HepG2 (cell line): Measurements from ENCODE around the gene ZBTB22. TPM values are rescaled to one million over a fixed set of nuclear protein-coding genes. Genes with fewer than 3 reads are reported as not detected.

ENCODE experiments used
- MAFF ChIP-seq: IDR thresholded peaks from 2 replicates; pipeline ENCODE4 v1.6.1; 2011; ENCODE audit warnings: low read depth, low read length, improper control_type of control experiment
- NCOR1 ChIP-seq: fragments of 200-600 bp; sonication (generic); IDR thresholded peaks from 2 replicates; pipeline ENCODE4 v1.7.0; 2017; ENCODE audit warnings: antibody characterized with exemption, low read length, borderline replicate concordance
- RBFOX2 ChIP-seq: fragments of 200-400 bp; formaldehyde crosslinking; IDR thresholded peaks from 2 replicates; pipeline ENCODE4 v1.6.1; 2017; ENCODE audit warnings: low read depth, mild to moderate bottlenecking, low read length
- RXRA ChIP-seq: sonication (generic); formaldehyde crosslinking; IDR thresholded peaks from 2 replicates; pipeline ENCODE4 v1.5.1; 2020; ENCODE audit warnings: missing genetic modification reagents
- SAP130 ChIP-seq: IDR thresholded peaks from 2 replicates; pipeline ENCODE4 v1.6.1; 2016; ENCODE audit warnings: low read depth
- SIX1 ChIP-seq: sonication (generic); formaldehyde crosslinking; IDR thresholded peaks from 2 replicates; pipeline ENCODE4 v1.4.0; 2020; ENCODE audit warnings: missing genetic modification reagents, borderline replicate concordance
- ZNF232 ChIP-seq: sonication (generic); formaldehyde crosslinking; IDR thresholded peaks from 2 replicates; pipeline ENCODE4 v1.4.0; 2020; ENCODE audit warnings: missing genetic modification reagents, borderline replicate concordance
- ZNF350 ChIP-seq: sonication (generic); formaldehyde crosslinking; IDR thresholded peaks from 2 replicates; pipeline ENCODE4 v1.4.0; 2020; ENCODE audit warnings: mild to moderate bottlenecking, low read depth, missing genetic modification reagents, borderline replicate concordance
- ZNF772 ChIP-seq: sonication (generic); formaldehyde crosslinking; IDR thresholded peaks from 2 replicates; pipeline ENCODE4 v1.5.0; 2020; ENCODE audit warnings: mild to moderate bottlenecking, missing genetic modification reagents
- ZSCAN29 ChIP-seq: sonication (generic); formaldehyde crosslinking; conservative IDR thresholded peaks from 2 replicates; pipeline ENCODE4 v1.4.0; 2020; ENCODE audit warnings: mild to moderate bottlenecking, missing genetic modification reagents
- polyA plus RNA-seq, 8 experiments: library from polyadenylated mRNA; depleted of rRNA in 3 of 8; stranded (reverse) in 7 of 8; unstranded in 1 of 8; fragments of >200 nt; fragmentation: Illumina TruSeq in 4 of 8; extraction: Trizol in 4 of 8; gene quantifications; 2 replicates each; pipeline versions ENCODE4 v1.2.1 to v1.2.3, GENCODE V29; 2011 to 2016; ENCODE audit warnings: low read depth in 4 of 8, missing spikeins in 1 of 8, mixed read lengths in 1 of 8; ENCODE audit not compliant: insufficient read depth in 1 of 8
- total RNA-seq, 5 experiments: library from RNA; depleted of rRNA; stranded (reverse); fragments of >200 nt; fragmentation: Illumina TruSeq; extraction: Trizol; gene quantifications; 2 replicates each; pipeline ENCODE4 v1.2.3, GENCODE V29; 2016; ENCODE audit warnings: low read depth in 1 of 5
- TF ChIP-seq, protein P1 (sequence below): sonication (generic); formaldehyde crosslinking; IDR thresholded peaks from 2 replicates; pipeline ENCODE4 v1.5.0; 2020; ENCODE audit warnings: mild to moderate bottlenecking, missing genetic modification reagents
- TF ChIP-seq, protein P2 (sequence below): sonication (generic); formaldehyde crosslinking; IDR thresholded peaks from 2 replicates; pipeline ENCODE4 v1.5.0; 2020; ENCODE audit warnings: mild to moderate bottlenecking, missing genetic modification reagents
- TF ChIP-seq, protein P3 (sequence below): sonication (generic); formaldehyde crosslinking; IDR thresholded peaks from 2 replicates; pipeline ENCODE4 v1.4.0; 2020; ENCODE audit warnings: mild to moderate bottlenecking, missing genetic modification reagents
- TF ChIP-seq, protein P4 (sequence below): sonication (generic); formaldehyde crosslinking; IDR thresholded peaks from 2 replicates; pipeline ENCODE4 v1.4.0; 2020; ENCODE audit warnings: low read depth, missing genetic modification reagents
- TF ChIP-seq, protein P5 (sequence below): sonication (generic); formaldehyde crosslinking; IDR thresholded peaks from 2 replicates; pipeline ENCODE4 v1.9.0; 2022; ENCODE audit warnings: missing genetic modification reagents, mild to moderate bottlenecking, borderline replicate concordance

Gene ZBTB22
- total and polyA plus RNA-seq, 2 of the 13 experiments (the other 11 are each of a cell fraction or from before 2014, with no cell fraction given) = 8.0 to 10.6 TPM

DNA sequence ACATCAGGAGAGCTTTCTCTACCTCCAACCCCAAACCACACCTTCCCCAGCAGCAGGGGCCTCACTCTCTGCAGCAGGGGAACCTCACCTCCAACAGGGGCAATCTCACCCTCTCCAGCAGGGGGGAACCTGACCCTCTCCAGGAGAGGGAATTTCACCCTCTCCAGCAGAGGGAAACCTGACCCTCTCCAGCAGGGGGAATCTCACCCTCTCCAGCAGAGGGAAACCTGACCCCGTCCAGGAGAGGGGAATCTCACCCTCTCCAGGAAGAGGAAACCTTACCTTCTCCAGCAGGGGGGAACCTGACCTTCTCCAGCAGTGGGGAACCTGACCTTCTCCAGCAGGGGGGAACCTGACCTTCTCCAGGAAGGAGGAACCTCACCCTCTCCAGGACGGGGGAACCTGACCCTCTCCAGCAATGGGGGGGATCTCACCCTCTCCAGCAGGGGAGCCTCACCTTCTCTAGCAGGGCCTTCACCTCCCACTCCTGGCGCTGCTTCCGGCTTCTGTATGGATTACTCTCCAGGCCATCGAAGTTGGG is 37.5 kb downstream of the ZBTB22 start (continued):
- no peak for TF ChIP-seq RBFOX2
- peak; percentile 76 for TF ChIP-seq SAP130
- TF ChIP-seq NCOR1 = no peak
- TF ChIP-seq ZNF350 = no peak
- TF ChIP-seq RXRA (CRISPR knock-in tag) = no peak; the same call in 1 of the 2 replicates
- TF ChIP-seq, protein P1, sequence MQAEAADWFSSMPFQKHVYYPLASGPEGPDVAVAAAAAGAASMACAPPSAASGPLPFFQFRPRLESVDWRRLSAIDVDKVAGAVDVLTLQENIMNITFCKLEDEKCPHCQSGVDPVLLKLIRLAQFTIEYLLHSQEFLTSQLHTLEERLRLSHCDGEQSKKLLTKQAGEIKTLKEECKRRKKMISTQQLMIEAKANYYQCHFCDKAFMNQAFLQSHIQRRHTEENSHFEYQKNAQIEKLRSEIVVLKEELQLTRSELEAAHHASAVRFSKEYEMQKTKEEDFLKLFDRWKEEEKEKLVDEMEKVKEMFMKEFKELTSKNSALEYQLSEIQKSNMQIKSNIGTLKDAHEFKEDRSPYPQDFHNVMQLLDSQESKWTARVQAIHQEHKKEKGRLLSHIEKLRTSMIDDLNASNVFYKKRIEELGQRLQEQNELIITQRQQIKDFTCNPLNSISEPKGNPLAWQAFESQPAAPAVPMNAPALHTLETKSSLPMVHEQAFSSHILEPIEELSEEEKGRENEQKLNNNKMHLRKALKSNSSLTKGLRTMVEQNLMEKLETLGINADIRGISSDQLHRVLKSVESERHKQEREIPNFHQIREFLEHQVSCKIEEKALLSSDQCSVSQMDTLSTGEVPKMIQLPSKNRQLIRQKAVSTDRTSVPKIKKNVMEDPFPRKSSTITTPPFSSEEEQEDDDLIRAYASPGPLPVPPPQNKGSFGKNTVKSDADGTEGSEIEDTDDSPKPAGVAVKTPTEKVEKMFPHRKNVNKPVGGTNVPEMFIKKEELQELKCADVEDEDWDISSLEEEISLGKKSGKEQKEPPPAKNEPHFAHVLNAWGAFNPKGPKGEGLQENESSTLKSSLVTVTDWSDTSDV (CRISPR knock-in tag) = no peak
- TF ChIP-seq, protein P2, sequence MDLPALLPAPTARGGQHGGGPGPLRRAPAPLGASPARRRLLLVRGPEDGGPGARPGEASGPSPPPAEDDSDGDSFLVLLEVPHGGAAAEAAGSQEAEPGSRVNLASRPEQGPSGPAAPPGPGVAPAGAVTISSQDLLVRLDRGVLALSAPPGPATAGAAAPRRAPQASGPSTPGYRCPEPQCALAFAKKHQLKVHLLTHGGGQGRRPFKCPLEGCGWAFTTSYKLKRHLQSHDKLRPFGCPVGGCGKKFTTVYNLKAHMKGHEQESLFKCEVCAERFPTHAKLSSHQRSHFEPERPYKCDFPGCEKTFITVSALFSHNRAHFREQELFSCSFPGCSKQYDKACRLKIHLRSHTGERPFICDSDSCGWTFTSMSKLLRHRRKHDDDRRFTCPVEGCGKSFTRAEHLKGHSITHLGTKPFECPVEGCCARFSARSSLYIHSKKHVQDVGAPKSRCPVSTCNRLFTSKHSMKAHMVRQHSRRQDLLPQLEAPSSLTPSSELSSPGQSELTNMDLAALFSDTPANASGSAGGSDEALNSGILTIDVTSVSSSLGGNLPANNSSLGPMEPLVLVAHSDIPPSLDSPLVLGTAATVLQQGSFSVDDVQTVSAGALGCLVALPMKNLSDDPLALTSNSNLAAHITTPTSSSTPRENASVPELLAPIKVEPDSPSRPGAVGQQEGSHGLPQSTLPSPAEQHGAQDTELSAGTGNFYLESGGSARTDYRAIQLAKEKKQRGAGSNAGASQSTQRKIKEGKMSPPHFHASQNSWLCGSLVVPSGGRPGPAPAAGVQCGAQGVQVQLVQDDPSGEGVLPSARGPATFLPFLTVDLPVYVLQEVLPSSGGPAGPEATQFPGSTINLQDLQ (CRISPR knock-in tag) = no peak
- TF ChIP-seq, protein P3, sequence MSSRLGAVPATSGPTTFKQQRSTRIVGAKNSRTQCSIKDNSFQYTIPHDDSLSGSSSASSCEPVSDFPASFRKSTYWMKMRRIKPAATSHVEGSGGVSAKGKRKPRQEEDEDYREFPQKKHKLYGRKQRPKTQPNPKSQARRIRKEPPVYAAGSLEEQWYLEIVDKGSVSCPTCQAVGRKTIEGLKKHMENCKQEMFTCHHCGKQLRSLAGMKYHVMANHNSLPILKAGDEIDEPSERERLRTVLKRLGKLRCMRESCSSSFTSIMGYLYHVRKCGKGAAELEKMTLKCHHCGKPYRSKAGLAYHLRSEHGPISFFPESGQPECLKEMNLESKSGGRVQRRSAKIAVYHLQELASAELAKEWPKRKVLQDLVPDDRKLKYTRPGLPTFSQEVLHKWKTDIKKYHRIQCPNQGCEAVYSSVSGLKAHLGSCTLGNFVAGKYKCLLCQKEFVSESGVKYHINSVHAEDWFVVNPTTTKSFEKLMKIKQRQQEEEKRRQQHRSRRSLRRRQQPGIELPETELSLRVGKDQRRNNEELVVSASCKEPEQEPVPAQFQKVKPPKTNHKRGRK = no peak
- no peak for TF ChIP-seq MAFF
- no peak for TF ChIP-seq ZNF772 (CRISPR knock-in tag)
- TF ChIP-seq, protein P4, sequence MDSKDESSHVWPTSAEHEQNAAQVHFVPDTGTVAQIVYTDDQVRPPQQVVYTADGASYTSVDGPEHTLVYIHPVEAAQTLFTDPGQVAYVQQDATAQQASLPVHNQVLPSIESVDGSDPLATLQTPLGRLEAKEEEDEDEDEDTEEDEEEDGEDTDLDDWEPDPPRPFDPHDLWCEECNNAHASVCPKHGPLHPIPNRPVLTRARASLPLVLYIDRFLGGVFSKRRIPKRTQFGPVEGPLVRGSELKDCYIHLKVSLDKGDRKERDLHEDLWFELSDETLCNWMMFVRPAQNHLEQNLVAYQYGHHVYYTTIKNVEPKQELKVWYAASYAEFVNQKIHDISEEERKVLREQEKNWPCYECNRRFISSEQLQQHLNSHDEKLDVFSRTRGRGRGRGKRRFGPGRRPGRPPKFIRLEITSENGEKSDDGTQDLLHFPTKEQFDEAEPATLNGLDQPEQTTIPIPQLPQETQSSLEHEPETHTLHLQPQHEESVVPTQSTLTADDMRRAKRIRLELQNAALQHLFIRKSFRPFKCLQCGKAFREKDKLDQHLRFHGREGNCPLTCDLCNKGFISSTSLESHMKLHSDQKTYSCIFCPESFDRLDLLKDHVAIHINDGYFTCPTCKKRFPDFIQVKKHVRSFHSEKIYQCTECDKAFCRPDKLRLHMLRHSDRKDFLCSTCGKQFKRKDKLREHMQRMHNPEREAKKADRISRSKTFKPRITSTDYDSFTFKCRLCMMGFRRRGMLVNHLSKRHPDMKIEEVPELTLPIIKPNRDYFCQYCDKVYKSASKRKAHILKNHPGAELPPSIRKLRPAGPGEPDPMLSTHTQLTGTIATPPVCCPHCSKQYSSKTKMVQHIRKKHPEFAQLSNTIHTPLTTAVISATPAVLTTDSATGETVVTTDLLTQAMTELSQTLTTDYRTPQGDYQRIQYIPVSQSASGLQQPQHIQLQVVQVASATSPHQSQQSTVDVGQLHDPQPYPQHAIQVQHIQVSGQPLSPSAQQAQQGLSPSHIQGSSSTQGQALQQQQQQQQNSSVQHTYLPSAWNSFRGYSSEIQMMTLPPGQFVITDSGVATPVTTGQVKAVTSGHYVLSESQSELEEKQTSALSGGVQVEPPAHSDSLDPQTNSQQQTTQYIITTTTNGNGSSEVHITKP = peak; percentile 84; the same call in 1 of the 2 replicates
- TF ChIP-seq, protein P5, sequence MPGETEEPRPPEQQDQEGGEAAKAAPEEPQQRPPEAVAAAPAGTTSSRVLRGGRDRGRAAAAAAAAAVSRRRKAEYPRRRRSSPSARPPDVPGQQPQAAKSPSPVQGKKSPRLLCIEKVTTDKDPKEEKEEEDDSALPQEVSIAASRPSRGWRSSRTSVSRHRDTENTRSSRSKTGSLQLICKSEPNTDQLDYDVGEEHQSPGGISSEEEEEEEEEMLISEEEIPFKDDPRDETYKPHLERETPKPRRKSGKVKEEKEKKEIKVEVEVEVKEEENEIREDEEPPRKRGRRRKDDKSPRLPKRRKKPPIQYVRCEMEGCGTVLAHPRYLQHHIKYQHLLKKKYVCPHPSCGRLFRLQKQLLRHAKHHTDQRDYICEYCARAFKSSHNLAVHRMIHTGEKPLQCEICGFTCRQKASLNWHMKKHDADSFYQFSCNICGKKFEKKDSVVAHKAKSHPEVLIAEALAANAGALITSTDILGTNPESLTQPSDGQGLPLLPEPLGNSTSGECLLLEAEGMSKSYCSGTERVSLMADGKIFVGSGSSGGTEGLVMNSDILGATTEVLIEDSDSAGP = peak; percentile 33; the same call in 1 of the 2 replicates
- peak; percentile 92 for TF ChIP-seq SIX1 (CRISPR knock-in tag)
- no peak for TF ChIP-seq ZNF232 (CRISPR knock-in tag)
- no peak for TF ChIP-seq ZSCAN29 (CRISPR knock-in tag)
